Ishikawa (cell line): Measurements from ENCODE around the gene ARGLU1.

Experiments used
- CEBPB ChIP-seq: IDR thresholded peaks from 2 replicates; pipeline ENCODE4 v1.6.1; 2012
- EGR1 ChIP-seq: IDR thresholded peaks from 2 replicates; pipeline ENCODE4 v1.6.1; 2012
- EP300 ChIP-seq: IDR thresholded peaks from 2 replicates; pipeline ENCODE4 v1.6.1; 2012; ENCODE audit warnings: borderline replicate concordance
- FOXM1 ChIP-seq: IDR thresholded peaks from 2 replicates; pipeline ENCODE4 v1.6.1; 2012; ENCODE audit warnings: low read depth, borderline replicate concordance
- NFIC ChIP-seq: IDR thresholded peaks from 2 replicates; pipeline ENCODE4 v1.6.1; 2012
- RAD21 ChIP-seq: IDR thresholded peaks from 2 replicates; pipeline ENCODE4 v1.6.1; 2012; ENCODE audit warnings: low read depth
- REST ChIP-seq: IDR thresholded peaks from 2 replicates; pipeline ENCODE4 v1.6.1; 2012; ENCODE audit warnings: low read depth, mild to moderate bottlenecking
- TAF1 ChIP-seq: IDR thresholded peaks from 2 replicates; pipeline ENCODE4 v1.6.1; 2012; ENCODE audit warnings: low read depth, mild to moderate bottlenecking
- TCF12 ChIP-seq: IDR thresholded peaks from 2 replicates; pipeline ENCODE4 v1.6.1; 2012; ENCODE audit warnings: low read depth
- TEAD4 ChIP-seq: IDR thresholded peaks from 2 replicates; pipeline ENCODE4 v1.6.1; 2012
- USF1 ChIP-seq: IDR thresholded peaks from 2 replicates; pipeline ENCODE4 v1.6.1; 2012
- YY1 ChIP-seq: IDR thresholded peaks from 2 replicates; pipeline ENCODE4 v1.6.1; 2012; ENCODE audit warnings: low read depth

- TF ChIP-seq YY1 (no peak), RAD21 (no peak), NFIC (no peak), FOXM1 (no peak), CEBPB (no peak), REST (no peak), TAF1 (no peak), TEAD4 (no peak), EGR1 (no peak), TCF12 (no peak), EP300 (no peak), USF1 (no peak)
Observed at GRCh38 chr13:106515635-106516254, 52.2 kb downstream of the ARGLU1 start.
